Activated CD4-positive, alpha-beta T cell treated with anti-CD3 and anti-CD28 coated beads, Interleukin-2, amount 10 ng/mL, durations not matched to agents 24 days and 14 days (primary cell): ENCODE measurements around the gene PEMT. TPM values are rescaled to one million over a fixed set of nuclear protein-coding genes. Genes with fewer than 3 reads are reported as not detected.

Experiments
- DNase-seq: peaks from one replicate; pipeline ENCODE4 v3.0.0; 2022
- H3K27ac Mint-ChIP-seq: one replicate; pipeline ENCODE4 v1.8.0; 2022; ENCODE audit warnings: mild to moderate bottlenecking, mixed read lengths
- H3K27me3 Mint-ChIP-seq: one replicate; pipeline ENCODE4 v1.8.0; 2022; ENCODE audit warnings: mixed read lengths
- H3K36me3 Mint-ChIP-seq: one replicate; pipeline ENCODE4 v1.8.0; 2022; ENCODE audit warnings: low read depth, mild to moderate bottlenecking, mixed read lengths
- H3K4me1 Mint-ChIP-seq: one replicate; pipeline ENCODE4 v1.8.0; 2021; ENCODE audit warnings: mixed read lengths
- H3K4me3 Mint-ChIP-seq: one replicate; pipeline ENCODE4 v1.8.0; 2022; ENCODE audit warnings: mild to moderate bottlenecking, moderate library complexity, mixed read lengths
- H3K9me3 Mint-ChIP-seq: one replicate; pipeline ENCODE4 v1.8.0; 2021; ENCODE audit warnings: mixed read lengths
- intact Hi-C: fragments of 100-400 bp; cut with micrococcal nuclease; formaldehyde crosslinking; loops from one replicate; pipeline ENCODE4 v1.15.1; 2023
- total RNA-seq: library from RNA; stranded (reverse); gene quantifications from 2 replicates; pipeline ENCODE4 v1.2.3, GENCODE V29; 2022

Gene PEMT
- total RNA-seq, 1 donor from 2014 or later = 45.5 TPM

- no peaks in the 10 kb centered on the region for H3K36me3 Mint-ChIP-seq
- H3K27ac Mint-ChIP-seq = no peak overlapping the region
- no peak overlapping the region for H3K4me3 Mint-ChIP-seq
- H3K4me1 Mint-ChIP-seq = peaks cover 3% of the 10 kb centered on the region
- no peak for DNase-seq
- H3K27me3 Mint-ChIP-seq = peaks cover 6% of the 10 kb centered on the region
- intact Hi-C loops = no loop called here
- H3K9me3 Mint-ChIP-seq = no peaks in the 10 kb centered on the region
Measured at GRCh38 chr17:17500999-17501605, 90.4 kb downstream of the PEMT start.

- H3K27me3 Mint-ChIP-seq = peaks cover 16% of the 10 kb centered on the region
- peaks cover 2% of the 10 kb centered on the region for H3K36me3 Mint-ChIP-seq
- no peak overlapping the region for H3K4me3 Mint-ChIP-seq
- intact Hi-C loops = loop anchor here (5.0 to 10.0 kb wide), 4 partner anchors 68 to 535 kb away; partner anchors contain the start of genes ATPAF2, GID4 and PEMT
- no peak for DNase-seq
- H3K9me3 Mint-ChIP-seq = no peaks in the 10 kb centered on the region
- peaks cover 10% of the 10 kb centered on the region for H3K4me1 Mint-ChIP-seq
- no peak overlapping the region for H3K27ac Mint-ChIP-seq
Measured at GRCh38 chr17:17499402-17500145, 91.9 kb downstream of the PEMT start.

GRCh38 chr17:17498606-17499301, 92.8 kb downstream of the PEMT start:
- no peak overlapping the region for H3K4me3 Mint-ChIP-seq
- no peak overlapping the region for H3K27ac Mint-ChIP-seq
- no peaks in the 10 kb centered on the region for H3K9me3 Mint-ChIP-seq
- H3K4me1 Mint-ChIP-seq = peaks cover 10% of the 10 kb centered on the region
- intact Hi-C loops = loop anchor here (5.0 to 10.0 kb wide), 4 partner anchors 69 to 536 kb away; partner anchors contain the start of genes ATPAF2, GID4 and PEMT
- H3K27me3 Mint-ChIP-seq = peaks cover 18% of the 10 kb centered on the region
- peaks cover 2% of the 10 kb centered on the region for H3K36me3 Mint-ChIP-seq
- no peak for DNase-seq

- Mint-ChIP-seq H3K9me3 (no peaks in the 10 kb centered on the region), H3K27ac (no peak overlapping the region), H3K36me3 (peaks cover 7% of the 10 kb centered on the region), H3K4me3 (no peak overlapping the region), H3K27me3 (peaks cover 21% of the 10 kb centered on the region), H3K4me1 (peaks cover 11% of the 10 kb centered on the region)
- intact Hi-C loops = loop anchor here (1.0 to 10.0 kb wide), 7 partner anchors 69 to 537 kb away; partner anchors contain the start of genes ATPAF2, GID4 and PEMT
- no peak for DNase-seq
Measured at GRCh38 chr17:17497845-17498520, 93.5 kb downstream of the PEMT start.

- no peaks in the 10 kb centered on the region for H3K9me3 Mint-ChIP-seq
- intact Hi-C loops = loop anchor here (1.0 to 10.0 kb wide), 7 partner anchors 70 to 538 kb away; partner anchors contain the start of genes ATPAF2, GID4 and PEMT
- DNase-seq = no peak
- peaks cover 11% of the 10 kb centered on the region for H3K4me1 Mint-ChIP-seq
- H3K27ac Mint-ChIP-seq = no peak overlapping the region
- peaks cover 21% of the 10 kb centered on the region for H3K27me3 Mint-ChIP-seq
- H3K4me3 Mint-ChIP-seq = peak overlapping the region; percentile 41
- peaks cover 13% of the 10 kb centered on the region for H3K36me3 Mint-ChIP-seq
Measured at GRCh38 chr17:17497065-17497844, 94.3 kb downstream of the PEMT start.

GRCh38 chr17:17496189-17497064, 95.1 kb downstream of the PEMT start, which contains the start of gene RASD1:
Gene RASD1, minus strand, starts transcription at chr17:17496395. Its CDS starts 214 bp downstream, at chr17:17496181.
- H3K4me1 Mint-ChIP-seq = peaks cover 11% of the 10 kb centered on the region
- H3K27ac Mint-ChIP-seq = peak within 1 kb of the TSS; percentile 72
- intact Hi-C loops = loop anchor here (1.0 to 10.0 kb wide), 9 partner anchors 19 to 538 kb away; partner anchors contain the start of genes ATPAF2, GID4 and PEMT
- H3K4me3 Mint-ChIP-seq = peak within 1 kb of the TSS; percentile 77
- H3K27me3 Mint-ChIP-seq = peaks cover 21% of the 10 kb centered on the region
- peaks cover 20% of the 10 kb centered on the region for H3K36me3 Mint-ChIP-seq
- peak; percentile 95 for DNase-seq
- H3K9me3 Mint-ChIP-seq = no peaks in the 10 kb centered on the region

GRCh38 chr17:17495536-17496188, 95.8 kb downstream of the PEMT start:
- Mint-ChIP-seq H3K27me3 (peaks cover 21% of the 10 kb centered on the region), H3K4me1 (peaks cover 11% of the 10 kb centered on the region), H3K9me3 (no peaks in the 10 kb centered on the region), H3K27ac (peak overlapping the region; percentile 72), H3K4me3 (peak overlapping the region; percentile 77), H3K36me3 (peaks cover 26% of the 10 kb centered on the region)
- peak; percentile 80 for DNase-seq
- intact Hi-C loops = loop anchor here (1.0 to 10.0 kb wide), 8 partner anchors 18 to 539 kb away; partner anchors contain the start of genes ATPAF2, GID4 and PEMT

- peaks cover 11% of the 10 kb centered on the region for H3K4me1 Mint-ChIP-seq
- H3K27ac Mint-ChIP-seq = peak overlapping the region; percentile 72
- peaks cover 20% of the 10 kb centered on the region for H3K27me3 Mint-ChIP-seq
- peaks cover 30% of the 10 kb centered on the region for H3K36me3 Mint-ChIP-seq
- peak; percentile 74 for DNase-seq
- intact Hi-C loops = loop anchor here (5.0 to 10.0 kb wide), 4 partner anchors 72 to 540 kb away; partner anchors contain the start of genes ATPAF2, GID4 and PEMT
- H3K9me3 Mint-ChIP-seq = no peaks in the 10 kb centered on the region
- peak overlapping the region; percentile 77 for H3K4me3 Mint-ChIP-seq
Measured at GRCh38 chr17:17494870-17495535, 96.5 kb downstream of the PEMT start.

- Mint-ChIP-seq H3K9me3 (no peaks in the 10 kb centered on the region), H3K27ac (no peak overlapping the region), H3K36me3 (peaks cover 32% of the 10 kb centered on the region), H3K4me1 (peaks cover 11% of the 10 kb centered on the region), H3K27me3 (peaks cover 20% of the 10 kb centered on the region), H3K4me3 (no peak overlapping the region)
- no peak for DNase-seq
- intact Hi-C loops = loop anchor here (10.0 kb wide), 1 partner anchor 540 kb away; the partner anchor contains the start of genes ATPAF2 and GID4
Measured at GRCh38 chr17:17494499-17494869, 97.0 kb downstream of the PEMT start.

- H3K4me1 Mint-ChIP-seq = peaks cover 13% of the 10 kb centered on the region
- no peak for DNase-seq
- no peak overlapping the region for H3K27ac Mint-ChIP-seq
- intact Hi-C loops = loop anchor here (10.0 kb wide), 1 partner anchor 541 kb away; the partner anchor contains the start of genes ATPAF2 and GID4
- peaks cover 32% of the 10 kb centered on the region for H3K36me3 Mint-ChIP-seq
- H3K27me3 Mint-ChIP-seq = peaks cover 20% of the 10 kb centered on the region
- H3K4me3 Mint-ChIP-seq = no peak overlapping the region
- no peaks in the 10 kb centered on the region for H3K9me3 Mint-ChIP-seq
Measured at GRCh38 chr17:17493986-17494466, 97.5 kb downstream of the PEMT start.
